GM12878 (cell line): Measurements from ENCODE around the gene CRTC1. TPM values are rescaled to one million over a fixed set of nuclear protein-coding genes. Genes with fewer than 3 reads are reported as not detected.

Source experiments
- ATAC-seq: fragments of 200-7000 bp; cut with Tn5 transposase; 3 replicates; pipeline ENCODE4 v1.9.1; 2020; ENCODE audit warnings: mild to moderate bottlenecking, moderate library complexity
- BruUV-seq: library from RNA; stranded (reverse); fragments of 400-500 nt; replicated peaks from 2 replicates; lab custom pipeline; 2021; lab: Mats Ljungman, UMichigan
- CTCF ChIA-PET: fragments of 300-600 bp; sonication (Branson Sonifier 250); formaldehyde crosslinking; extraction: SDS; loops from one replicate; lab custom pipeline; 2021; ENCODE audit warnings: inconsistent platforms; lab: Yijun Ruan, JAX
- POLR2A ChIA-PET: fragments of 350-600 bp; formaldehyde crosslinking; extraction: SDS; loops from one replicate; lab custom pipeline; 2021; ENCODE audit warnings: inconsistent platforms; lab: Charles Lee
- RAD21 ChIA-PET: fragments of 300-600 bp; sonication (Branson Sonifier 250); formaldehyde crosslinking; loops from one replicate; lab custom pipeline; 2023; ENCODE audit warnings: antibody characterized with exemption; ENCODE audit not compliant: unreplicated experiment; lab: Charles Lee
- SMC1A ChIA-PET: fragments of 300-600 bp; sonication (Branson Sonifier 250); formaldehyde crosslinking; loops from one replicate; lab custom pipeline; 2023; ENCODE audit not compliant: unreplicated experiment, uncharacterized antibody; lab: Charles Lee
- DNase-seq: peaks from one replicate; pipeline ENCODE4 v3.0.0-alpha.2; 2011; ENCODE audit warnings: low read depth, low spot score
- FAIRE-seq: peaks from 3 replicates; lab custom pipeline; 2011; peaks lifted over from hg19 to GRCh38; lab: Jason Lieb, UNC
- H2AFZ ChIP-seq: 2 replicates; pipeline ENCODE4 v1.6.0; 2011; ENCODE audit warnings: low read depth, low read length, control low read depth; ENCODE audit not compliant: control insufficient read depth
- H3K27ac ChIP-seq: 2 replicates; pipeline ENCODE4 v1.5.1; 2011; ENCODE audit warnings: control low read depth; ENCODE audit not compliant: control insufficient read depth, insufficient read depth
- H3K27me3 ChIP-seq, 2 experiments: replicated peaks in 1 of 2; 2 replicates each; pipeline versions ENCODE4 v1.6.0 to v1.6.1; 2011; ENCODE audit warnings: low read length in 1 of 2; ENCODE audit not compliant: control insufficient read depth in 2 of 2, insufficient read depth in 2 of 2
- H3K36me3 ChIP-seq, 2 experiments: 2 replicates each; pipeline ENCODE4 v1.5.1; 2011; ENCODE audit warnings: low read length in 1 of 2; ENCODE audit not compliant: control insufficient read depth in 2 of 2, insufficient read depth in 2 of 2
- H3K4me1 ChIP-seq: 2 replicates; pipeline ENCODE4 v1.6.1; 2011; ENCODE audit warnings: mild to moderate bottlenecking, low read length, moderate library complexity, mixed read lengths; ENCODE audit not compliant: control insufficient read depth, insufficient read depth
- H3K4me2 ChIP-seq: 2 replicates; pipeline ENCODE4 v1.6.0; 2011; ENCODE audit warnings: control low read depth; ENCODE audit not compliant: control insufficient read depth, insufficient read depth
- H3K4me3 ChIP-seq: fragments of 200-600 bp; sonication (generic); 2 replicates; pipeline ENCODE4 v1.5.1; 2016
- H3K79me2 ChIP-seq: 2 replicates; pipeline ENCODE4 v1.6.0; 2011; ENCODE audit warnings: low read length; ENCODE audit not compliant: control insufficient read depth, insufficient read depth
- H3K9ac ChIP-seq: 2 replicates; pipeline ENCODE4 v1.8.0; 2011; ENCODE audit warnings: low read length, control low read depth, mixed read lengths; ENCODE audit not compliant: control insufficient read depth, insufficient read depth
- H3K9me3 ChIP-seq: replicated peaks from 3 replicates; pipeline ENCODE4 v1.5.1; 2011; ENCODE audit warnings: mild to moderate bottlenecking, low read length; ENCODE audit not compliant: control insufficient read depth, insufficient read depth
- H4K20me1 ChIP-seq: 2 replicates; pipeline ENCODE4 v1.6.0; 2011; ENCODE audit not compliant: control insufficient read depth, insufficient read depth
- PKNOX1 ChIP-seq: fragments of 450-650 bp; IDR thresholded peaks from 2 replicates; pipeline ENCODE4 v1.6.1; 2016; ENCODE audit warnings: mild to moderate bottlenecking
- RAD21 ChIP-seq: IDR thresholded peaks from 2 replicates; pipeline ENCODE4 v1.6.1; 2011; ENCODE audit warnings: mild to moderate bottlenecking, low read depth, low read length, moderate library complexity; ENCODE audit not compliant: insufficient read depth
- SPI1 ChIP-seq: IDR thresholded peaks from 2 replicates; pipeline ENCODE4 v1.6.1; 2011; ENCODE audit warnings: low read depth, mild to moderate bottlenecking, low read length, moderate library complexity, borderline replicate concordance; ENCODE audit not compliant: insufficient read depth
- TCF12 ChIP-seq: IDR thresholded peaks from 2 replicates; pipeline ENCODE4 v1.6.1; 2011; ENCODE audit warnings: low read depth, mild to moderate bottlenecking, low read length
- USF2 ChIP-seq: IDR thresholded peaks from 2 replicates; pipeline ENCODE4 v1.6.1; 2011; ENCODE audit warnings: low read depth, low read length, improper control_type of control experiment, borderline replicate concordance
- ZBTB33 ChIP-seq: fragments of 450-650 bp; IDR thresholded peaks from 2 replicates; pipeline ENCODE4 v1.6.1; 2017; ENCODE audit warnings: mild to moderate bottlenecking
- ZBTB40 ChIP-seq: fragments of 450-650 bp; IDR thresholded peaks from 2 replicates; pipeline ENCODE4 v1.6.1; 2016; ENCODE audit warnings: mild to moderate bottlenecking, moderate library complexity, borderline replicate concordance
- WGBS: methylation state at CpG from one replicate; pipeline ENCODE4 v1.1.6; 2016; ENCODE audit warnings: low lambda C conversion rate; ENCODE audit not compliant: insufficient replicate concordance, insufficient coverage; ENCODE audit errors: missing lambda C conversion rate; 5-methylcytosine and 5-hydroxymethylcytosine counted together
- in situ Hi-C: fragments of 300-500 bp; cut with MboI; formaldehyde crosslinking; loops from 9 replicates; pipeline ENCODE4 v1.14.3; 2018; ENCODE audit warnings: mixed read lengths
- intact Hi-C: fragments of 100-400 bp; cut with micrococcal nuclease; formaldehyde crosslinking; loops from one replicate; pipeline ENCODE4 v1.14.2; 2022; ENCODE audit not compliant: unreplicated experiment
- polyA plus RNA-seq, 11 experiments: library from polyadenylated mRNA; depleted of rRNA in 4 of 11; unstranded in 6 of 11; stranded (reverse) in 5 of 11; fragments of >200 nt; fragmentation: Nextera tagmentation in 4 of 11; fragmentation: Illumina TruSeq in 1 of 11; extraction: Ambion mirVana in 4 of 11; extraction: Trizol in 1 of 11; gene quantifications; 1 replicate in 1 of 11; 2 replicates in 10 of 11; pipeline versions ENCODE4 v1.2.1 to v1.2.3, GENCODE V29; 2011 to 2016; ENCODE audit warnings: inconsistent platforms in 2 of 11, missing spikeins in 2 of 11, low read depth in 1 of 11
- total RNA-seq, 4 experiments: library from RNA; depleted of rRNA in 3 of 4; stranded (reverse); fragments of >200 nt in 3 of 4; fragmentation: Illumina TruSeq in 1 of 4; extraction: Trizol in 1 of 4; gene quantifications; 2 replicates each; pipeline versions ENCODE4 v1.2.1 to v1.2.3, GENCODE V29; 2013 to 2021

CRTC1 gene
- total and polyA plus RNA-seq, 10 of the 15 experiments (the other 5 are each of a cell fraction or from before 2014, with no cell fraction given): 0.02 to 4.6 (median 1.1) TPM; not detected in 1

- TF ChIP-seq ZBTB33 (no peak), USF2 (no peak)
Measured at GRCh38 chr19:18639706-18640243, 43.7 kb upstream of the CRTC1 start (continued).

GRCh38 chr19:18644196-18645034 is 39.1 kb upstream of the CRTC1 start:
- 55% methylated on average over 15 of the region's 15 CpGs for WGBS
- Histone ChIP-seq H3K9ac (no peak overlapping the region), H2AFZ (no peak overlapping the region), H4K20me1 (peaks cover 6% of the 10 kb centered on the region; the same call in 1 of the 2 replicates), H3K4me1 (peaks cover 10% of the 10 kb centered on the region), H3K4me2 (0 out of 2 replicates have a peak overlapping the region, but pooled peaks have one; percentile 5), H3K79me2 (no peaks in the 10 kb centered on the region; the same call in 1 of the 2 replicates), H3K27me3 (no peaks in the 10 kb centered on the region), H3K36me3 (no peaks in the 10 kb centered on the region), H3K9me3 (no peaks in the 10 kb centered on the region), H3K4me3 (no peak overlapping the region), H3K27ac (no peak overlapping the region)
- SMC1A ChIA-PET: no interaction called here
- intact Hi-C loops (no loop called here), in situ Hi-C loops (no loop called here)
- CTCF ChIA-PET: interaction anchor here (1.1 to 1.7 kb wide), 2 partner anchors 50 to 100 kb away, joined by 3 to 6 read pairs; no protein-coding TSS in a partner anchor
- POLR2A ChIA-PET: interaction anchor here (0.5 to 0.6 kb wide), 2 partner anchors 43 to 141 kb away, joined by 3 to 8 read pairs; no protein-coding TSS in a partner anchor
- DNase-seq (no peak), ATAC-seq (peak; percentile 59; the same call in 2 of the 3 replicates), FAIRE-seq (no peak)
- no TSS peak for BruUV-seq
- RAD21 ChIA-PET: no interaction called here
- TF ChIP-seq TCF12: no peak
- TF ChIP-seq ZBTB40: no peak
- TF ChIP-seq RAD21: 0 out of 2 replicates have a peak, but pooled peaks have one; percentile 8
- peak; percentile 53; the same call in 1 of the 2 replicates for TF ChIP-seq PKNOX1
- peak; percentile 72; the same call in 1 of the 2 replicates for TF ChIP-seq SPI1
